Fibroblast of lung (primary cell): ENCODE results near the gene BSX. TPM values are rescaled to one million over a fixed set of nuclear protein-coding genes. Genes with fewer than 3 reads are reported as not detected.

Source experiments
- DNase-seq, 2 donors: peaks; one replicate each; pipeline versions ENCODE4 v3.0.0 to v3.0.0-alpha.2; 2010; ENCODE audit warnings: low read depth in 2 of 2
- H2AFZ ChIP-seq: 2 replicates; pipeline ENCODE4 v1.5.1; 2012; ENCODE audit warnings: low read length, control low read depth, inconsistent platforms
- H3K27ac ChIP-seq: 2 replicates; pipeline ENCODE4 v1.5.1; 2011; ENCODE audit warnings: low read length, control low read depth; ENCODE audit not compliant: insufficient read depth
- H3K27me3 ChIP-seq: 2 replicates; pipeline ENCODE4 v1.5.1; 2011; ENCODE audit warnings: mild to moderate bottlenecking, low read length; ENCODE audit not compliant: control insufficient read depth, insufficient read depth
- H3K36me3 ChIP-seq: 2 replicates; pipeline ENCODE4 v1.5.1; 2011; ENCODE audit warnings: low read length; ENCODE audit not compliant: control insufficient read depth, insufficient read depth
- H3K4me1 ChIP-seq: 2 replicates; pipeline ENCODE4 v1.5.1; 2011; ENCODE audit warnings: low read length; ENCODE audit not compliant: control insufficient read depth, insufficient read depth; ENCODE audit errors: extremely low read depth
- H3K4me2 ChIP-seq: 2 replicates; pipeline ENCODE4 v1.5.1; 2011; ENCODE audit warnings: low read length, control low read depth; ENCODE audit not compliant: insufficient read depth; ENCODE audit errors: extremely low read depth
- H3K4me3 ChIP-seq, 4 experiments: fragments of 200-600 bp in 1 of 4; sonication (generic) in 1 of 4; replicated peaks in 1 of 4; 2 replicates each; pipeline ENCODE4 v1.5.1; 2011 to 2016; ENCODE audit warnings: low read length in 4 of 4, low read depth in 3 of 4, mild to moderate bottlenecking in 3 of 4, control low read depth in 2 of 4, inconsistent platforms in 1 of 4, mixed read lengths in 1 of 4; ENCODE audit not compliant: insufficient read depth in 1 of 4; ENCODE audit errors: control extremely low read depth in 1 of 4
- H3K79me2 ChIP-seq: 2 replicates; pipeline ENCODE4 v1.5.1; 2012; ENCODE audit warnings: mild to moderate bottlenecking, low read length, inconsistent platforms; ENCODE audit not compliant: control insufficient read depth, insufficient read depth
- H3K9ac ChIP-seq: 2 replicates; pipeline ENCODE4 v1.5.1; 2011; ENCODE audit warnings: mild to moderate bottlenecking, low read length, control low read depth; ENCODE audit not compliant: insufficient read depth
- H3K9me3 ChIP-seq: 2 replicates; pipeline ENCODE4 v1.5.1; 2012; ENCODE audit warnings: low read depth, low read length; ENCODE audit not compliant: control insufficient read depth, insufficient read depth
- H4K20me1 ChIP-seq: 2 replicates; pipeline ENCODE4 v1.5.1; 2011; ENCODE audit warnings: low read length; ENCODE audit not compliant: control insufficient read depth, insufficient read depth; ENCODE audit errors: extremely low read depth
- CTCF ChIP-seq, 2 donors: IDR thresholded peaks in 1 of 2; conservative IDR thresholded peaks in 1 of 2; 1 replicate in 1 of 2; 2 replicates in 1 of 2; pipeline ENCODE4 v1.5.1; 2011 to 2012; ENCODE audit warnings: low read length in 2 of 2, control low read depth in 1 of 2, inconsistent platforms in 1 of 2, low read depth in 1 of 2, mild to moderate bottlenecking in 1 of 2
- EZH2 ChIP-seq: IDR thresholded peaks from 2 replicates; pipeline ENCODE4 v1.5.1; 2012; ENCODE audit warnings: low read length, control low read depth, mild to moderate bottlenecking; ENCODE audit errors: missing control alignments
- polyA plus RNA-seq, 2 donors: library from polyadenylated mRNA; depleted of rRNA in 1 of 2; stranded (reverse) in 1 of 2; unstranded in 1 of 2; fragments of >200 nt; gene quantifications; 2 replicates each; pipeline ENCODE4 v1.2.1, GENCODE V29; 2011 to 2012; ENCODE audit warnings: missing spikeins in 1 of 2
- total RNA-seq: library from RNA; depleted of rRNA; stranded (reverse); fragments of >200 nt; gene quantifications from 2 replicates; pipeline ENCODE4 v1.2.1, GENCODE V29; 2014

The BSX gene
- total and polyA plus RNA-seq, 2 donors (not counting 1 experiment from before 2014, with no cell fraction given) = not detected

DNA sequence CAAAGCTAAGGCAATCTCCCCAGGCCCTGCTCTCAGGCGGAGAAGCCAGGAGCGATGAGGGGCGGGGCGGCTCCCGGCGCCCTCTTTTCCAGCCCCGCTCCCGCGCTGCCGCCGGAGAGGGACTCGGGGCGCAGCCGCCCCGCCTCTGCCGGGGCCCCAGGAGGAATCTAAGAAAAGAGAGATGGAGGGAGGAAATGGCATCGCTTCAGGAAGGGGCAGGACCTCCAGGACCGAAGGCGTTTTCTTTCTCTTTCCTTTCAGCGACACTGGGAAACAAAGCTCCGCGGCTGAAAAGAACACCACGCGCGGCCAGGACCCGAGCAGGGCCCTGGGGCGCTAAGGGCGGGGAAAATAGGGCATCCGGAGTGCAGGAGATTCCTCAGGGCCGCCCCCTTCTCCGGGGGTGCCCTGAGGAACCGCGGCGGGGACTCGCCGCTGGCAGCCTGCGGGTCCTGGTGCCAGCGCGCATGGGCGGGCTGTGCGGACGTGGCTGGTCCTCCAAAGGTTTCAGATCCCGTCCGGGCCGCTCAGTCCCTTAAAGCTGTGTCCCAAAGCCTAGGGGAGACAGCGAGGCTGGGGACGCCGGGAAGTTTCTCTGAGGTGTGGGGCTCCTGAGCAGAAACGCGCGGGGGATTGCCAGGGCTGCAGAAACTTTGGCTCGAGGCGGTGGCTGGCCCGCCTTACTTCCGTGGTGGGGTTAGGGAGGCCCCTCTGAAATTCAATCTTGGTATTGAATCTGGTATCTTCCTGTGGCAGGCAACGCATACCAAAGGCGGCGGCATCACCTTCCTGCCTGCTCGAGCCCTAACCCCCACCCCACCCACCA lies 2.8 kb upstream of the BSX start:
- peaks cover 53% of the 10 kb centered on the region for H3K27me3 ChIP-seq
- H3K79me2 ChIP-seq = no peaks in the 10 kb centered on the region
- TF ChIP-seq EZH2 = no peak
- TF ChIP-seq CTCF (conservative IDR thresholded peaks at IDR 0.05 in 1 of 2, IDR thresholded peaks at IDR 0.05 in 1 of 2; ENCODE audit: low read depth in 1 of 2, low read length in 2 of 2) = no peak
- no peak overlapping the region for H3K9ac ChIP-seq
- H4K20me1 ChIP-seq = no peaks in the 10 kb centered on the region
- no peaks in the 10 kb centered on the region for H3K36me3 ChIP-seq
- DNase-seq = peak in 1 of 2 donors; percentile 8
- H3K4me3 ChIP-seq = peak overlapping the region; percentile 48 to 69 (median 62)
- H3K9me3 ChIP-seq = no peaks in the 10 kb centered on the region
- no peaks in the 10 kb centered on the region for H3K4me1 ChIP-seq
- H3K27ac ChIP-seq = no peak overlapping the region
- H3K4me2 ChIP-seq = peak overlapping the region; percentile 78
- H2AFZ ChIP-seq = peak overlapping the region; percentile 30

DNA sequence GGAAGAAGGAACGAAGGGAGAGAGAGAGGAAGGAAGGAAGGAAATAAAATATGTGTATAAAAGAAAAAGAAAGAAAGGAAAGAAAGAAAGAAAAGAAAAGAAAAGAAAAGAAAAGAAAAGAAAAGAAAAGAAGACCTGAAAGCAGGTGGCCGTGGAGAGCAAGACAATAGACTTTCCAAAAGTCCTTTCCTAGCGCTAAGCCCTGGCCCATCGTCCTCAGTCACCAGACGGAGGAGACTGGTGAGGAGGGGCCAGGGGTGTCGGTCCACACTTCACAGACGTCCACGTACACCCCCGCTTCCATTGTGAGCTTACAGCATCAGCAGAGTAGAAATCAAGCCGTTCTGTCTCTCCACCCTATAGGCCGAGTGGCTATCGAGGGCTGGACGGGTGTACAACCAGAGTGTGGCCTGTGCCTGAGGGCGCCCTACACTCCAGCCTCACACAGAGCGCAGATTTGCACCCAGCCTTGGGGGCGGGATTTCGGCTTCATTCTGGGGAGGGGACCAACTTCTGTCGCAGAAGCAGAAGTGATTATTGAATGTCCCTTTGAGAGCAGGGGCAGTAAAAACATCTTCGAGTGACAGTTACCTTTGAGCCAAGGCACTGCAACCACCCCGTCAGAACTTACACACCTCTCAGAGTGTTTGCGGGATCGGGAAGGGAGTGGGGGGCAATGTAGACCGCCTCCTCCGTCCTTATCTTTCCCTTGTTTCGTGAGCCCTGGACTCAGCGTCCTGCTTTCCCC lies 2.0 kb upstream of the BSX start:
- no peaks in the 10 kb centered on the region for H3K79me2 ChIP-seq
- TF ChIP-seq CTCF (conservative IDR thresholded peaks at IDR 0.05 in 1 of 2, IDR thresholded peaks at IDR 0.05 in 1 of 2; ENCODE audit: low read depth in 1 of 2, low read length in 2 of 2) (no peak), EZH2 (peak; percentile 91)
- no peak overlapping the region for H3K27ac ChIP-seq
- no peaks in the 10 kb centered on the region for H4K20me1 ChIP-seq
- peak overlapping the region; percentile 30 for H2AFZ ChIP-seq
- no peaks in the 10 kb centered on the region for H3K36me3 ChIP-seq
- no peak for DNase-seq
- peak overlapping the region; percentile 48 to 69 (median 62) for H3K4me3 ChIP-seq
- no peaks in the 10 kb centered on the region for H3K9me3 ChIP-seq
- peak overlapping the region; percentile 78 for H3K4me2 ChIP-seq
- no peak overlapping the region for H3K9ac ChIP-seq
- H3K27me3 ChIP-seq = peaks cover 58% of the 10 kb centered on the region
- H3K4me1 ChIP-seq = no peaks in the 10 kb centered on the region

DNA sequence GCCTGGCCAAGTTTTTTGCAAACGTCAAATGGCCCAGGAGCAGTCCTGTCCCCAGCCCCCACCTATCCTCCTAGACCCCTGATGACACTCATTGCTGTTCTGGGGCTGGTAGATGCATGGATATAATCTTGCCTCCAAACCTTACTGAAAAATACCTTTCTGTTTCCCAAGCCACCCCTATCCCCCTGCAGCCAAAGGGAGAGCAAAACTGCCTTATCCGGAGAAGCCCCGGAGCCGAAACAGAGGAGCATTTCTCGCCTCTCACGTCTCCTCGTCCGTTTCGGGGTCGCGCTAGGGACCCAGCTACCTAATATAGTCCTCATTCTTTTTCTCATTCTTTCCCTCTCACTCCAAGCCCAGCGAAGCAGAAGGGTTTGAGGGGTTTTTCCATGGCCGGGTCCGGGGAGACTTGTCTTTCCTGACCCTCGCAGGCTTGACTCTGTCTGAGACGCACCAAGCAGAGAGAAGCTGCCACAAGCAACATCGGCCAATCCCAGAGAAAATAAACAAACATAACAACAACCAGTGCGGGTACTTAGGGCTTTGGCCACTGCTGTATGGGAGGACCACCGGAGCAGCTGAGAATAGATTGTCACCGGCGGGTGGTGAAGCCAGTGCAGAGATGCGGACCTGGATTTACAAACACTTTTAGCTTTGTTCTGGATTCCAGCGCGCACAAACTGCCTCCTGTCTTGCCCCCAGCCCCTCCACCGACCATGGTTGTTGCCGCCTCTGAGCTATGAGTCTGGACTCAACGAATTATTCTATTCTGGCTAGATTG lies 1.6 kb downstream of the BSX start:
- no peak overlapping the region for H3K4me3 ChIP-seq
- H3K27me3 ChIP-seq = peaks cover 83% of the 10 kb centered on the region
- no peaks in the 10 kb centered on the region for H3K79me2 ChIP-seq
- H3K36me3 ChIP-seq = no peaks in the 10 kb centered on the region
- H3K9me3 ChIP-seq = no peaks in the 10 kb centered on the region
- no peaks in the 10 kb centered on the region for H3K4me1 ChIP-seq
- H2AFZ ChIP-seq = no peak overlapping the region
- TF ChIP-seq EZH2 (peak; percentile 96), CTCF (conservative IDR thresholded peaks at IDR 0.05 in 1 of 2, IDR thresholded peaks at IDR 0.05 in 1 of 2; ENCODE audit: low read depth in 1 of 2, low read length in 2 of 2) (no peak)
- DNase-seq = no peak
- H3K27ac ChIP-seq = no peak overlapping the region
- no peak overlapping the region for H3K4me2 ChIP-seq
- no peaks in the 10 kb centered on the region for H4K20me1 ChIP-seq
- H3K9ac ChIP-seq = no peak overlapping the region
